Loucy (cell line): ENCODE data around the gene PHPT1.

Experiments
- CTCF ChIP-seq: fragments of 200-600 bp; sonication (generic); conservative IDR thresholded peaks from 2 replicates; pipeline ENCODE4 v1.5.1; 2014; ENCODE audit warnings: mild to moderate bottlenecking, antibody characterized with exemption, low read length
- EZH2phosphoT487 ChIP-seq: fragments of 200-600 bp; IDR thresholded peaks from 2 replicates; pipeline ENCODE4 v1.6.1; 2018; ENCODE audit warnings: antibody characterized with exemption, mild to moderate bottlenecking, moderate library complexity, borderline replicate concordance

- no peak for TF ChIP-seq CTCF
- no peak for TF ChIP-seq EZH2phosphoT487
These were observed 49.4 kb downstream of the PHPT1 start for GRCh38 chr9:136898483-136899100.
